ENCODE data around the gene EFNA5.

The EFNA5 gene

DNA sequence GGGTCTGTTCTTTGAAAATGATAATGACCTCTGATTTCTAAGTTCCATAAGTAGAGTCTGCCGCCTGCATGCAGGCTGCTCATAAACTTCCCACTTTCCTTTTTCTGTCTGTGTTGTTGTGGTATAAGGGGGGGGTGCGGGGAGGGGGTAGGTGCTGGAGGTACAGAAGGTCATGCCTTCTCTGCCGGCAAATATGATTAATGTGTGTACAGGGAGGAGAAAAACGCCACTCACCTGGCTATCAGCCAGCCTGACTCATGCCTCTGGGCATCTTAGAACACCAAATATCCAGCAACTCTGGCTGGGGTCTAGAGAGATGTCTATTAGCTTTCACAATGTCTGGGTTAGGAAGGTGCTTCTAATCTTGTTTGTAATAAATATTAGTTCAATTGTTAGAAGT is 128.3 kb downstream of the EFNA5 start:
- DNase-seq = no peak

GRCh38 chr5:107541400-107541799 is 129.3 kb downstream of the EFNA5 start:
- DNase-seq = no peak

DNA sequence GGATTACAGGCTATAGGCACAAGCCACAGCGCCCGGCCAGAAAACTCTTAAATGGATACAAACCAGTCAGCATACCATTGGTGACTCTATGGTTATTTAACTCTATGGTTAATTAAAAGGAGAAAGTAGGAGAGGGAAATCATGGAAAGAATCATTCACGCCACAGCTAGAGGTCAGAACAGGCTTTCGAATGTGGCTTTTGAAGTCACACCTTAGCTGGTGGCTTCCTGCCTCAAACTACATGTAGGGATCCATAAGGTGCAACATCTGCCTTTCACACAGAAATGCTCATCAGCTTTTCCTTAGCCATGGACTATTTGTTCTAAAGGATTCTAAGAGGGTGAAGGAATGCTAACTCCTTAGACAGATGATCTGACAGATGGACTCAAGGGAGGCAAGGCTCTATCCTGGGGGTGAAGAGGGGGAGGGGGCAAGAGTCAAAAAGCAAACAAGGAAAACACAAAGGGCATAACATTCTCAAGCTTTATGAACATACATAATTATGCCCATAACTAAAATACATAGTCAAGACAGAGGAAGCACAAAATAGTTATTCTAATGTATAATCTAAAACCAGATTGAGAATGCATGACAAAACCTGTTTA is 130.9 kb downstream of the EFNA5 start:
- DNase-seq = peak; percentile 77

GRCh38 chr5:107538805-107539445 is 131.8 kb downstream of the EFNA5 start:
- DNase-seq = no peak

GRCh38 chr5:107538331-107538730 is 132.4 kb downstream of the EFNA5 start:
- no peak for DNase-seq

- DNase-seq = no peak
Observed at GRCh38 chr5:107535849-107536248, 134.9 kb downstream of the EFNA5 start.

- no peak for DNase-seq
Observed at GRCh38 chr5:107533910-107534876, 136.5 kb downstream of the EFNA5 start.

DNA sequence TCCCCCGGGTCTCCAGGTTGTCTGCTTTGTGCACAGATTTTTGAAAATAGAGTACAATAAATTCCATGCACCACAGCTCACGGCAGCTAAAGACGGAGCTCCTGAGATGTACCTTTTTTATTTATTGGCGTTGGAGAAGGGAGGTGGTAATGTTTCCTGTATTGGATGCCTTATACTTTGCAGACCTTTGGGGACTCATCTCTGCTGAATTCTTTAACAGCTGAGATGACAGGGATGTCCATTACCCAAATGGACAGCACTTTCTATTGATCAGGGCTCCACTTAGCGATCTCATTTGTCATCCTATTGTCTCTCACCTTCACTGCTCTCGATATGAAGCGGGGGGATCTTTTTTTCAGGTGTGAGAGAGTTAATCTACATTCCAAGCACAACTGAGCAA is 137.8 kb downstream of the EFNA5 start:
- no peak for DNase-seq

DNA sequence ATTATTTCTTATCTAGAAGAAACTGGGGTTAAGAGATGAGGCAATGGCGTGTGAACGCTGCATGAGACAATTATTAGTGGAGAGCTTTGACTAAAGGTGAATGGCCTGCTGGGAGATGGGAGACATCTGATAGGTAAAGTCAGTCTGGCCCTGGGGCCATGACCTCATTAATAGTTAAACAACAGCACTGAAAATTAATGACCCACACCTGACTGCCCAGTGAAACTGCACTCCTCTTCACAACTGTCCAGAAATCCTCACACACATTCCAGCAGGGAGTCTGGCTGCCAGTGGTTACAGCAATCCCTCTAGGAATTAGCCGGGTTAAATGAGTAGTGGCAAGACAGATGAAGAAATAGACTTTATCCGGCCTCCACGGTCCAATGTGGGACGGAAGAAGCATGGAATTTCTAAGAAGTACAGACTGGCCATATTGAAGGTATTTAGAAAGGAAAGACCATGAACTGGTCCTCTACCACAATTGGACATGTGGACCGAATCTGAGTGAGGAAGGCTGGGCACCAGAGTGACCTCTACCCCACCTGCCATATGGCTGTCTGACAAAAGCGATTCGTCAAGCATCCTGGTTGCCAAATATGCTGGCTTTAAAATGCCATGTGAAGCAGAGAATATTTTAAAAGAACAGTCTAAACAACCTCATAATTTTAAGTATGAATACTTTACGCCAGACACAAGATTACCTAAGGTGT is 138.4 kb downstream of the EFNA5 start:
- no peak for DNase-seq

GRCh38 chr5:107531308-107531707 is 139.4 kb downstream of the EFNA5 start:
- DNase-seq = no peak

- no peak for DNase-seq
Observed at GRCh38 chr5:107529618-107530017, 141.1 kb downstream of the EFNA5 start.

GRCh38 chr5:107526270-107526937 is 144.3 kb downstream of the EFNA5 start:
- DNase-seq = no peak

GRCh38 chr5:107524111-107524510 is 146.6 kb downstream of the EFNA5 start:
- DNase-seq = no peak

- DNase-seq = no peak
Observed at GRCh38 chr5:107523029-107523680, 147.6 kb downstream of the EFNA5 start.

- no peak for DNase-seq
Observed at GRCh38 chr5:107522456-107522855, 148.3 kb downstream of the EFNA5 start.

DNA sequence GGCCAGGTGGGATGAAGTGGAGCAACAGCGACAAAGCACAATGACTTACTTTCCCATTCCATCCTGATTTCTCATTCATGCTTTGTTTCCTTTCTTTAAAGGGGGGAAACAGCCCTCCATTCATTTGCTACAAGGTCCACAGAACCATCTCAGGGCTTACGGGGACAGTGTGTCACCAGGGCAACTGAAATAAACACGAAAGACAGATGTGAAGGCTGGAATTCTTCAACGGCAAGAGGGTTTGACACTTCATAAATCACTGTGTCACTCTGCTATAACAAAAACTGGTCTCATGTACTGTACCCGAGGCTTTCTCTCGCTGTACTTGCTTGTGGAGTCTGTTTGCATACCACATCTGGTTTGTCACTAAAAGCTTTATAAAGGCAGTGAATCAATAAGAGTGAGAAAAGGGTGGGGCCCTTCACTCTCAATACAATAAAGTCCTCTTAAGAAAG is 150.8 kb downstream of the EFNA5 start:
- DNase-seq = no peak

DNA sequence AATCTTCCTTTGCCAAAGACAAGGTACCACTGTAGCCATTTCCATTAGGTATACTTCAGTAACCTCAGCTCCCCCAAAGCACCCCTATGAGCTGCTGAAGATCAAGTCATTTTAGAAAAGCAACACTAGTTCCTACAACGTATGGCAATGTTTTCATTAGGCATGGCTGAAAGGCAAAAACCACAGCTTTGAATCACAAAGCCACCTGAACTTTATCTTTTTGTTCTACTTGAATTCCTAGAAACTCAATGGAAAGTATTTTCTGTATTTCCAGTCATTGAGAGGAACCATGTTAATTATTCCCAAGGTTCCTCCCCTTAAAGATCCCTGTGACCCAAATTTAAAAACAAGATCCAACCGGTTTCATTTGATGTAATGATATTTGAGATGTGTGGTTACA is 152.1 kb downstream of the EFNA5 start:
- DNase-seq = no peak

DNA sequence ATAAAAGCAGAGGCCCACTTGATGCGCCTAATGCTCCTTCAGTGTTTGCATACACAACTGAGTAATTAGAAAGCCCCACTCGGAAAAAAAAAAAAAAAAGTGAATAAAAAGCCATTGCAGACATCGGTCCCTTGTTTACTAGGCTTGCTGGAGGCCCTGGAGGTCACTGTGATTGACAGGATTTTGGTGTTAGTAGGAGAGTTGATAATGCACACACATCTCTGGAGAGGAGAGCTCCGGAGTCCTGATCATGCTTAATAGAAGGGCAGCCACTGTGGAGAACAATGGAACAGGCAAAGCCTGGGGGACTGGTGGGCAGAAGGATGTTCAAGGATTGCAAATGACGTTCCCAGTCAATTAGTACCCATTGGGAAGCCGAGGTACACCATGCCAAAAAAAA is 152.5 kb downstream of the EFNA5 start:
- DNase-seq = no peak

DNA sequence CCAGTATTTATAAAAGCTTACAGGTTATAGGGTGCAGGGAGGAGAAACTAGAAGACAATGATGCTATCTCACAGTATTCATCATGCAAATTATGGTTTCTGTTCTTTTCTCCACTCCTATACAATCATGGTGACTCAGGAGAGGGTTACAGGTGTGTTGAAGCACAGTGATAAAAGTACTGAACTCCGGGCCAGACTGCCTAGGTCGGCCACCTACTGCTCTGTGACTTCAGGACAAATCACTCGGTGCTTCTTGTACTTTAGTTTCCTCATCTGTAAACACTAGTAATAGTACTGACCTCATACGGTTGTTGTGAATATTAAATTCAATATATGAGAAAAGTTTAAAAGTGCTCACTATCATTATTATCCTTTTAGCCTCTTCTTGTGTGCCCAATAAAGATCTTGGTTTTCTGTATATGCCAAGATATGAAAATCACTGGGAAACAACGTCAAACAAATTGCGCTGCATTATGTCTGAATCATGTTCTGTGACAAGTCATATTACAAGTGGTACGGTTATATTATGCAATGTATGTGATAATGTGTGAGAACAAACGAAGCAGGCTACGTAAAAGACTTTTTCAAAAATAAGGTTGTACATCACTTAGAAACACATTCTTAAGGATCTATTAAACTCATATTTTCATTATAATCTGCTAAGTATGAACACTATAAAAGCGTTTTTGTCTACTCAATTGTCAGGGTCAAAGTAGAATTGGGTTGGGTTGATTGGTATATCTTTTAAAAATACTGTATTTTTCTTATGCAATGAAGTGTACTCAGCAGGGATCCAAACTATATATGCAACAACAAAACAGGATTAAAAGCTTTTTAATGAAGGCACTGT is 153.3 kb downstream of the EFNA5 start:
- no peak for DNase-seq

DNA sequence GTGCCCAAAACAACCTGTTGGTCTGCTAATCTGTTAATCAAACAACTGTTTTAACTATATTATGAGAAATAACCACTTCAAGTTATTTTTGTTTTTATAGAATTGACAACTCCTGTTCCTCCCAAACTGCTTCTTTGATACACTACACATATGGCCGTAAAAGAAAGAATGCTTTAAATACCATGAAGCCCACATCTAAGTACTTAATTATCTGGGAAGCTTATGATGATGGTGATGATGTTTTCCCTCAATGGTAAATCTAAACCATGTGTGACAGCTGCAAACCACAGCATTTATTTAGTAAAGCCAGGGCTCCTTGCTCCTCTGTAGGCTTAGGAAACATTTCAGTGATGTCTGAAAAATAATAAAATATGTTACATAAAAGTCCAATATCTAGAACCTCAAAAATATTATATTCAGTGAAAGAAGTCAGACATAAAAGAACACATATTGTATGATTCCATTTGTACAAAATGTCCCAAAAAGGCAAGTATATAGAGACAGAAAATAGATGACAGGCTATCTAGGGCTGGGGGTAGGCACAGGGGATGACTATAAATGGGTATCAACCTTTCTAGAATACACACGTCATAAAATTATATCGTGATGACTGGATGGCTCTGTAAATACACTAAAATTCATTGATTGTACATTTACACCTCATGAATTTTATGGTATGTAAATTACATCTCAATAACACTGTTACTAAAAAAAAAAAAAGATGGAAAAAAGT is 154.1 kb downstream of the EFNA5 start:
- DNase-seq = no peak

All from NCI-H524 treated with DMSO at 0.1 percent for 48 hours (cell line).